CD4-positive, CD25-positive, alpha-beta regulatory T cell (primary cell): Measurements from ENCODE around the gene RASSF5. TPM values are rescaled to one million over a fixed set of nuclear protein-coding genes. Genes with fewer than 3 reads are reported as not detected.

Experiments
- ATAC-seq, 2 donors: fragments of 150-1000 bp; cut with Tn5 transposase; one replicate each; pipeline ENCODE4 v1.10.0; 2021; ENCODE audit warnings: low read depth in 2 of 2, moderate number of reproducible peaks in 2 of 2, moderate library complexity in 1 of 2
- DNase-seq, 3 donors: peaks; one replicate each; pipeline versions ENCODE4 v3.0.0 to v3.0.0-alpha.2; 2012 to 2022; ENCODE audit warnings: mixed read lengths in 1 of 3
- H3K27ac ChIP-seq: one replicate; pipeline ENCODE4 v1.7.0; 2013; ENCODE audit warnings: mild to moderate bottlenecking, low read length; ENCODE audit not compliant: insufficient read depth, poor library complexity, severe bottlenecking
- H3K27me3 ChIP-seq: one replicate; pipeline ENCODE4 v1.7.0; 2013; ENCODE audit warnings: low read length; ENCODE audit not compliant: control insufficient read depth, insufficient read depth
- H3K36me3 ChIP-seq: one replicate; pipeline ENCODE4 v1.7.0; 2013; ENCODE audit warnings: mild to moderate bottlenecking, low read length, moderate library complexity; ENCODE audit not compliant: control insufficient read depth, insufficient read depth
- H3K4me1 ChIP-seq: 2 replicates; pipeline ENCODE4 v1.7.0; 2013; ENCODE audit warnings: mild to moderate bottlenecking, low read length; ENCODE audit not compliant: insufficient read depth, control insufficient read depth, poor library complexity, severe bottlenecking
- H3K4me3 ChIP-seq: one replicate; pipeline ENCODE4 v1.7.0; 2013; ENCODE audit warnings: low read depth, mild to moderate bottlenecking, low read length, moderate library complexity
- H3K9me3 ChIP-seq, 2 experiments: 1 replicate in 1 of 2; 2 replicates in 1 of 2; pipeline ENCODE4 v1.7.0; 2013; ENCODE audit warnings: low read length in 2 of 2, mild to moderate bottlenecking in 1 of 2, moderate library complexity in 1 of 2; ENCODE audit not compliant: control insufficient read depth in 2 of 2
- H3K27ac Mint-ChIP-seq, 3 donors: one replicate each; pipeline ENCODE4 v1.8.0; 2020 to 2022; ENCODE audit warnings: mild to moderate bottlenecking in 3 of 3, mixed read lengths in 3 of 3, moderate library complexity in 2 of 3
- H3K27me3 Mint-ChIP-seq: one replicate; pipeline ENCODE4 v1.8.0; 2022; ENCODE audit warnings: mild to moderate bottlenecking, mixed read lengths
- H3K36me3 Mint-ChIP-seq: one replicate; pipeline ENCODE4 v1.8.0; 2020; ENCODE audit warnings: mixed read lengths
- H3K4me1 Mint-ChIP-seq, 4 donors: one replicate each; pipeline ENCODE4 v1.8.0; 2020 to 2022; ENCODE audit warnings: mixed read lengths in 4 of 4, mild to moderate bottlenecking in 1 of 4
- H3K4me3 Mint-ChIP-seq, 4 donors: one replicate each; pipeline ENCODE4 v1.8.0; 2020 to 2022; ENCODE audit warnings: mild to moderate bottlenecking in 4 of 4, mixed read lengths in 4 of 4, moderate library complexity in 3 of 4
- H3K9me3 Mint-ChIP-seq, 7 donors: one replicate each; pipeline ENCODE4 v1.8.0; 2020 to 2022; ENCODE audit warnings: mixed read lengths in 7 of 7, mild to moderate bottlenecking in 3 of 7, moderate library complexity in 2 of 7
- polyA plus RNA-seq, 4 donors: library from polyadenylated mRNA; unstranded; fragments of 300-500 nt; fragmentation: Illumina TruSeq; gene quantifications; one replicate each; pipeline ENCODE4 v1.2.3, GENCODE V29; 2021
- total RNA-seq: library from RNA; stranded (reverse); gene quantifications from one replicate; pipeline ENCODE4 v1.2.3, GENCODE V29; 2022

Gene RASSF5
- total and polyA plus RNA-seq, 5 donors from 2014 or later, result 158 to 258 (median 231) TPM

DNA sequence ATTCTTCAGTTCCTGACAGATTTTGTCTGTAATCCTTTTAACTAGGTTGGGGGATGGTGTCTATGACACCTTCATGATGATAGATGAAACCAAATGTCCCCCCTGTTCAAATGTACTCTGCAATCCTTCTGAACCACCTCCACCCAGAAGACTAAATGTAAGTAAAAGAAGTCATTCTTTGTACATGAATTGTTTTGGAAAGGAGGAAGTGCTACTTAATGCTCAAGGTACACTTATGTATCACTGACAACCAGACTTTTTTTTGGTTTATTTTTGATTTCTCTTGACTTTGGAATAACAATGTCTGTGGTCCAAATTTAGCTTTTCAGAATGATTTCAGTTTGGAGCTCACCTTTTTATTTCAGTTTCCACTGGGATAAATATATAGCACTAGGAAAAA is 130.3 kb downstream of the RASSF5 start:
- Mint-ChIP-seq H3K36me3 (no peaks in the 10 kb centered on the region), H3K9me3 (no peaks in the 10 kb centered on the region), H3K4me3 (peak overlapping the region in 1 of 4 donors; percentile 43), H3K27ac (no peak overlapping the region), H3K27me3 (peaks cover 27% of the 10 kb centered on the region), H3K4me1 (peaks cover 9 to 19% (median 16%) of the 10 kb centered on the region in 4 donors)
- Histone ChIP-seq H3K4me1 (peaks cover 19% of the 10 kb centered on the region), H3K9me3 (no peaks in the 10 kb centered on the region), H3K36me3 (no peaks in the 10 kb centered on the region), H3K27ac (no peak overlapping the region), H3K4me3 (no peak overlapping the region), H3K27me3 (peaks cover 9% of the 10 kb centered on the region)
- ATAC-seq (no peak), DNase-seq (no peak)

Other genes with a start within 250 kb of the RASSF5 start
- gene IKBKE, start 37.1 kb upstream of the RASSF5 start, total RNA-seq, result 78.3 TPM
- 10 to 100 TPM; 55.3 to 87.4 (median 68.3) TPM for gene IKBKE, start 37.1 kb upstream of the RASSF5 start, polyA plus RNA-seq
- gene EIF2D, start 104.9 kb downstream of the RASSF5 start, total RNA-seq, result 35.7 TPM
- gene EIF2D, start 104.9 kb downstream of the RASSF5 start, polyA plus RNA-seq, result 10 to 100 TPM; 21.3 to 32.6 (median 26.7) TPM
- 0.67 TPM for gene DYRK3, start 128.0 kb downstream of the RASSF5 start, total RNA-seq
- gene DYRK3, start 128.0 kb downstream of the RASSF5 start, polyA plus RNA-seq, result under 1 TPM in 1 of 4 donors, not detected in 3; 0.32 TPM
- gene MAPKAPK2, start 177.4 kb downstream of the RASSF5 start, total RNA-seq, result 167 TPM
- 1 to 10 TPM; 2.4 to 3.8 (median 2.9) TPM for gene MAPKAPK2, start 177.4 kb downstream of the RASSF5 start, polyA plus RNA-seq